GM12864 (cell line): Measurements from ENCODE around the gene HECTD4.

Experiments
- DNase-seq: peaks from one replicate; pipeline ENCODE4 v3.0.0-alpha.2; 2011; ENCODE audit warnings: low read depth
- H3K4me3 ChIP-seq: 2 replicates; pipeline ENCODE4 v1.5.1; 2011; ENCODE audit warnings: mild to moderate bottlenecking, low read depth, low read length, control low read depth
- CTCF ChIP-seq: IDR thresholded peaks from 2 replicates; pipeline ENCODE4 v1.5.1; 2011; ENCODE audit warnings: low read depth, mild to moderate bottlenecking, moderate library complexity, low read length, control low read depth, inconsistent platforms; ENCODE audit errors: missing control alignments

The HECTD4 gene

GRCh38 chr12:112176321-112177010 lies 205.8 kb downstream of the HECTD4 start:
- TF ChIP-seq CTCF, result no peak
- DNase-seq, result no peak
- H3K4me3 ChIP-seq, result no peak overlapping the region

- no peak for TF ChIP-seq CTCF
Observed at GRCh38 chr12:112175361-112176155, 206.7 kb downstream of the HECTD4 start.

GRCh38 chr12:112172556-112173324 lies 209.5 kb downstream of the HECTD4 start:
- H3K4me3 ChIP-seq, result no peak overlapping the region
- DNase-seq, result no peak
- TF ChIP-seq CTCF, result no peak

More at GRCh38 chr12:112175361-112176155, 206.7 kb downstream of the HECTD4 start:
- no peak for DNase-seq
- no peak overlapping the region for H3K4me3 ChIP-seq

GRCh38 chr12:112170971-112171596 lies 211.1 kb downstream of the HECTD4 start:
- TF ChIP-seq CTCF, result no peak
- no peak for DNase-seq
- no peak overlapping the region for H3K4me3 ChIP-seq

GRCh38 chr12:112170376-112170775 lies 211.9 kb downstream of the HECTD4 start:
- DNase-seq, result no peak
- no peak overlapping the region for H3K4me3 ChIP-seq
- TF ChIP-seq CTCF, result peak; percentile 58

- H3K4me3 ChIP-seq, result no peak overlapping the region
- DNase-seq, result no peak
- no peak for TF ChIP-seq CTCF
Observed at GRCh38 chr12:112169966-112170365, 212.3 kb downstream of the HECTD4 start.
